GM18868 (cell line): ENCODE results near the gene TAF1.
A peak's percentile ranks its signal among the peaks of the same experiment; 100 is the strongest.
"Not testable (repeated sequence)": the region's sequence is repeated elsewhere in the genome, so short reads cannot be mapped to it uniquely, and the experiment has no call there.

Source experiments
- ATAC-seq: cut with Tn5 transposase; IDR thresholded peaks from one replicate; pipeline ENCODE4 v1.9.1; 2021; ENCODE audit warnings: mild to moderate bottlenecking, moderate library complexity; ENCODE audit not compliant: unreplicated experiment

The TAF1 gene

DNA sequence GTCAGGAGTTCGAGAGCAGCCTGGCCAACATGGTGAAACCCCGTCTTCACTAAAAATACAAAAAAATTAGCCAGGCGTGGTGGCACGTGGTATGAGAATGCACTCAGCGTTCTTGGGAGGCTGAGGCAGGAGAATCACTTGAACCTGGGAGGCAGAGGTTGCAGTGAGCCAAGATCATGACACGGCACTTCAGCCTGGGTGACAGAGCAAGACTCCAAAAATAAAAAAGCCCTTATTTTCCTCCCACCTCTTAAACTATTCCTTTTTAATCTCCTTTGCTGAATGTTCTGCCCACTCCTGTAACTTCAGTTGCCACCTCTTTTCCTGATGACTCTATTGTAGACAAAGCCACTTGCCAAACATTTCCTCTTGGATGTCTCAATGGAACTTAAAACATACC is 72.6 kb downstream of the TAF1 start:
- no peak for ATAC-seq

DNA sequence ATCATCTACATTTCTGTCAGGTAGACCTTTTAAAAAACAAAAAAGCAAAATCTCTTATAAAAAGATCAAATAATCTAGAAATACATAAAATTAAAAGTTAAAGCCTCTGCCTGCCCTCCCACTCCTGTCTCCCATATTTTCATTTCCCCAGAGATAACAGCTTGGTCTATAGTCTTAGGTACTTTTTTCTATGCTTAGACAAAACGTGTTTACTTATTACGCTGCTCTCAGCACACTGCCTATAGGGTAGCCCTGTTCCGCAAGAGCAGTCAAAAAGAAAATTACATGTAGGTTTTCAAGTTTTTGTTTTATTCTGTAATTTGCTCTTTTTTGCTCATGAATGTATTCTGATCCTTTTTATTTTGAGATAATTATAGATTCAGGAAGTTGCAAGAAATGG is 73.3 kb downstream of the TAF1 start:
- ATAC-seq: no peak

DNA sequence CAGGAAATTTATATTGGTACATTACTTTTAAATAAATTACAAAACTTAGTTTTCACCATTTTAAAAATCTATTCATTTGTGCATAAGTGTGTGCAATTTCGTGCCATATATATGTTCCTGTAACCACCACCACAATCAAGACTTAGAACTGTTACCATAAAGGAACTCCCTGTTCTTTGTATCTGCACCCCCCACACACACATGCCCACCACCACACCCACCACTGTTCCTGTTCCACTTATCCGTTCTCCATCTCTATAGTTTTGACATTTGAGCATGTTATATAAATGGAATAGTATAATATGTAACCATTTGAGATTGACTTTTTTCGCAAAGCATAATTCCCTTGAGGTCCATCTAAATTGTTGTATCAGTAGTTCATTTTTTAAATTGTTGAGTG is 73.7 kb downstream of the TAF1 start:
- ATAC-seq: no peak

DNA sequence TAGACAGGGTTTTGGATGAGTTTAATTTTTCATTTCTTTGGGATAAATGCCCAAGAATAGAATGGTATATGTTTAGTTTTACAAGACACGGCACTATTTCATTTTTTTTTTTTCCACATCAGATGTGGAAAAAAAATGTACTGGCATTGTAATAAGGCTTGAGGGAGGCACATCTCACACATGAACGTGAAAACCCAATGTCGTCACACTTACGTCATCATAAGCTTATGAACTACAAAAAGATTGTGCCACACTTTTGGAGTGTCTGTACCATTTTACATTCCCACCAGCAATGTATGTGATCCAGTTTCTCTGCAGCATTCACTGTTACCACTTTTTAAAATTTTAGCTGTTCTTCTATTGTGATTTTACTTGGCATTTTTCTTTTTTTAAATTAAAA is 74.2 kb downstream of the TAF1 start:
- ATAC-seq: no peak

DNA sequence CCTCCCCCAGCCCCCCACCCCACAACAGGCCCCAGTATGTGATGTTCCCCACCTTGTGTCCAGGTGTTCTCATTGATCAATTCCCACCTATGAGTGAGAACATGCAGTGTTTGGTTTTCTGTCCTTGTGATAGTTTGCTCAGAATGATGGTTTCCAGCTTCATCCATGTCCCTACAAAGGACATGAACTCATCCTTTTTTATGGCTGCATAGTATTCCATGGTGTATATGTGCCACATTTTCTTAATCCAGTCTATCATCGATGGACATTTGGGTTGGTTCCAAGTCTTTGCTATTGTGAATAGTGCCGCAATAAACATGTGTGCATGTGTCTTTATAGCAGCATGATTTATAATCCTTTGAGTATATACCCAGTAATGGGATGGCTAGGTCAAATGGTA is 75.7 kb downstream of the TAF1 start:
- not testable (repeated sequence) for ATAC-seq

DNA sequence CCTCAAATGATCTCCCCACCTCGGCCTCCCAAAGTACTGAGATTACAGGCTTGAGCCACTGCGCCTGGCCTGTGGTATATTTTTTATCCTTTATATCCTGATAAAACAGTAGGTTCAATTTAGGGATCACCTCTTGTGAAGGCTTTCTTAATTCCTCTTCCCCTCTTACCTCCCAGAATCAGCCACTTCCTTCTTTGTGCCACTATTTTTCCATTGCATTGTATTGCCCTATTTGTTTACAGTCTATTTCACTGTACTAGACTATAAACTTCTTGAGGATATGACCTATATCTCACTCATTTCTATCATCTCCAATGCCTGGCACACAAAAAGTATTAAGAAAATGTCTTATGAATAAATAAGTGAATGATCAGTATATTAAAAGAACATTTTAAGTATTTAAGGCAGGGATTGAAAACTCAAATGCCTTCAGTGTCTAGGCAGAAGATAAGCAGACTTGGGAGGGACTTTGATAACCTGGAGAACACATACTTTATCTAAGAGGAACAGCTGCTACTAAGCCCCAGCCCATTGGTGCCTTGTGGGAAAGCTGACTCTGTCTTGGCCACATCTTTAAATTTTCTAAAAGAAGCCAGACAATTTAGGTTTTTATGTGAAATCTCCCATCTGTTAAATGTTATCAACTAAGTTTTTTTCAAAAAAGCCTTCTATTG is 84.4 kb downstream of the TAF1 start:
- no peak for ATAC-seq

DNA sequence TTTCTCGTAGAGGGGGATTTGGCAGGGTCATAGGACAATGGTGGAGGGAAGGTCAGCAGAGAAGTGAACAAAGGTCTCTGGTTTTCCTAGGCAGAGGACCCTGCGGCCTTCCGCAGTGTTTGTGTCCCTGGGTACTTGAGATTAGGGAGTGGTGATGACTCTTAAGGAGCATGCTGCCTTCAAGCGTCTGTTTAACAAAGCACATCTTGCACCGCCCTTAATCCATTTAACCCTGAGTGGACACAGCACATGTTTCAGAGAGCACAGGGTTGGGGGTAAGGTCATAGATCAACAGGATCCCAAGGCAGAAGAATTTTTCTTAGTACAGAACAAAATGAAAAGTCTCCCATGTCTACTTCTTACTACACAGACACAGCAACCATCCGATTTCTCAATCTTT is 85.4 kb downstream of the TAF1 start:
- not testable (repeated sequence) for ATAC-seq

DNA sequence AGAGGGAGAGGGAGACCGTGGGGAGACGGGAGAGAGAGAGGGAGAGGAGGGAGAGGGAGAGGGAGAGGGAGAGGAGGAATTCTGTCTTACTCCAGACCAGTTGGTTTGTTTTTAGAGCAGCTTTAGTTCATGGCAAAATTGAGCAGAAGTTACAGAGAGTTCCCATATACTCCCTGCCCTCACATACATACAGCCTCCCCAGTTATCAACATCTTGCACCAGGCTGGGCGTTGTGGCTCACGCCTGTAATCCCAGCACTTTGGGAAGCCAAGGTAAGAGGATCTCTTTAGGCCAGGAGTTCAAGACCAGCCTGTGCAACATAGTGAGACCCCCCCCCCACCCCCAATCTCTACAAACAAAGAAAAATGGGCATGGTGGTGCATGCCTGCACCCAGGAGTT is 86.9 kb downstream of the TAF1 start:
- no peak for ATAC-seq

DNA sequence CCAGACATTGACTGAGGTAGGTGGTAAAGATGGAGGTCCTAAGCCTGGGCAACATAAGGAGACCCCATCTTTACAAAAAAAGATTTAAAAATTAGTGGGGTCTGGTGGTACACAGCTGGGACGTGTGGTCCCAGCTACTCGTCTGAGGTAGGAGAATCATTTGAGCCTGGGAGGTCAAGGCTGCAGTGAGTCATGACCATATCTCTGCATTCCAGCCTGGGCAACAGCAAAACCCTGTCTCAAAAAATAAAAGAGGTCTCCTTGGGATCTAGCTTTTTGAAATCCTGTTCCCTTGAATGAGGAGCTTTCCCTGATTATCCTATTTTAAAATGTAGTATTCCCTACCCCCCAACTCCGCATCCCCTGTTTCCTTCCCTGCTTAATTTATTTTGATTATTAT is 88.1 kb downstream of the TAF1 start:
- no peak for ATAC-seq

DNA sequence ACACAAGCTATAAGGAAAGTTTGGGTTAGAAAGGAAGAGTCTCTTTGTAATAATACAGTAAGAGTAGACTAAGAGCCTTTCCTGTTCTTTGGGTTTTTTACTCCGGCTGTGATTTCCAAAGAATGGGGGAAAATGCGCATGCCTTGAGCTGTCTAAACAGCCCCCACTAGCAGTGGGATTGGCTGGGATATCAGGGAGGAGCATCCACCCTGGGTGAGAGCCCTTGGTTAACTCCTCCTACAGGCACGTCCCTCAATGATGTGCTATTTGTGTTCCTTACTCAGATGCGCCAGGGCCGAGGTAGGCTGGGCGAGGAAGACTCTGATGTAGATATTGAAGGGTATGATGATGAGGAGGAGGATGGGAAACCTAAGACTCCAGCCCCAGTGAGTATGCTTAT is 92.7 kb downstream of the TAF1 start:
- ATAC-seq: no peak

DNA sequence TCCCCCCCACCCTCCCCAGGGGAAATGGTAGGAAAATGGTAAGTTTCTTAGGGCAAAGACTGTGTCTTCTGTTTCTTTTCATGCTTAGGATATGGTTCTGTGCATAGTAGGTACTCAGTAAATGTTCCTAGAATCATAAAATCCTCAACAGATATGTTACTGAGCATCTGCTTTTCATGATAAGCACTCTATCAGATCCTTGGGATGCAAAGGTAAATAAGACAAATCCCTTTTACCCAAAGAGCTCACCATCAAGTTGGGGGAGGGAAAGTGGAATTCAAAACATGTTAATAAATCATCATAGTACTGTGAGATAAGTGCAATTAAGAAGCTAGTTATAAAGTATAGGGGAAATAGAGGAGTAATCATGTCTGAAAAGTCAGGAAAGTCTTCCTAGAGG is 98.8 kb downstream of the TAF1 start:
- no peak for ATAC-seq

DNA sequence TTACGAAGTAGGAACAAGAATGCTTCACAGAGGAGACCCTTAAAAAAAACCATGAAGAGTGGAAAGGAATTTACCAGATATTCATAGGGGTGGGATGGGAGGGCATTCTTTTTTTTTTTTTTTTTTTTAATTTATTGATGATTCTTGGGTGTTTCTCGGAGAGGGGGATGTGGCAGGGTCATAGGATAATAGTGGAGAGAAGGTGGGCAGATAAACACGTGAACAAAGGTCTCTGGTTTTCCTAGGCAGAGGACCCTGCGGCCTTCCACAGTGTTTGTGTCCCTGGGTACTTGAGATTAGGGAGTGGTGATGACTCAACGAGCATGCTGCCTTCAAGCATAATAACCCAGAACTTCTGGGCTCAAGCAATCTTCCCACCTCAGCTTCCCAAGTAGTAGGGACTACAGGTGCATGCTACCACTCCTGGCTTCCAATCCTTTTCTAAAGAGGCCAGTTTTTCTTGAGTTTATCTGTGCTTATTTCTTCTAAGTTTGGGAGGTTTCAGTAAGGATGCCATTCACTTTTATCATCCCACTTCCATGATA is 100.9 kb downstream of the TAF1 start:
- no peak for ATAC-seq

DNA sequence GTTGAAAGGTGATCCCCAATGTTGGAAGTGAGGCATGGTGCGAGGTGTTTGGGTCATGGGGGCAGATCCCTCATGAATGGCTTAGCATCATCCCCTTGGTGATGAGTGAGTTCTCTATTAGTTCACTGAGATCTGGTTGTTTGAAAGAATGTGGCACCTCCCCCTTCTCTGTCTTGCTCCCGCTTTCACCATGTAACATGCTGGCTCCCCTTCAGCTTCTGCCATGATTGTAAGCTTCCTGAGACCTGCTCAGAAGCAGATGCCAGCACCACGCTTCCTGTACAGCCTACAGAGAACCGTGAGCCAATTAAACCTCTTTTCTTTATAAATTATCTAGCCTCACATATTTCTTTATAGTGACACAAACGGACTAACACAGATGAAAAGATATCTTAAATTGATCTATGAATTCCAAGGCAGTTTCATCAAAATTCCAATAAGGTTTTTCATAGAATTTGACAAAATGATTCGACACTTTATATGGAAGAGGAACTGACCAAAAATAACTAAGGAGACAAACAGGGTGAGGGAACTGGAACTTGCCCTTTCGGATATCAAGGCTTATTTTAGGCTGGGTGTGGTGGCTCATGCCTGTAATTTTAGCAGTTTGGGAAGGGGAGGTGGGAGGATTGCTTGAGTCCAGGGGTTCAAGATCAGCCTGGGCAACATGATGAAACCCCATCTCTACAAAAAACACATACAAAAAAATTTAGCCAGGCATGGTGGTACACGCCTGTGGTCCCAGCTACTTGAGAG is 109.8 kb downstream of the TAF1 start:
- ATAC-seq: no peak

DNA sequence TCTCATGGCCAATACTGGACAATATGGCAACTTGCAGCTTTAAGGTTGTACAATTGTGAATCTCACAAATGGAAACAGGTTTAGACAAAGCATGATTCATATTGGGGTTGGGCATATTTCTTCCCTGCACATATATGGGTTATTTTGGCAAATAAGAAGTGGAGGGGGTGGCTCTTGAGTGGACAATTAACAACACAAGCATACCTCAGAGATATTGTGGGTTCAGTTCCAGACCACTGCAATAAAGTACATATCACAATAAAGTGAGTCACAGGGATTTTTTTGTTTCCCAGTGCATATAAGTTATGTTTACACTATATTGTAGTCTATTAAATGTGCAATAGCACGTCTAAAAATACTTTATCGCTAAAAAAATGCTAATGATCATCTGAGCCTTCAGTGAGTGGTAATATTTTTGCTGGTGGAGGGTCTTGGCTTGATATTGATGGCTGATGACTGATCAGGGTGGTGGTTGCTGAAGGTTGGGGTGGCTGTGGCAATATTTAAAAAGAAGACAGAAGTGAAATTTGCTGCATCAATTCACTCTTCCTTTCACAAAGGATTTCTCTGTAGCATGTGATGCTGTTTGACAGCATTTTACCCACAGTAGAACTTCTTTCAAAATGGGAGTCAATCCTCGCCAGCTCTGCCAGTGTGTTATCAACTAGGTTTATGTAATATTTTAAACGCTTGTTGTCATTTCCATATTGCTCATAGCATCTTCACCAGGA is 116.2 kb downstream of the TAF1 start:
- peak; percentile 49 for ATAC-seq

DNA sequence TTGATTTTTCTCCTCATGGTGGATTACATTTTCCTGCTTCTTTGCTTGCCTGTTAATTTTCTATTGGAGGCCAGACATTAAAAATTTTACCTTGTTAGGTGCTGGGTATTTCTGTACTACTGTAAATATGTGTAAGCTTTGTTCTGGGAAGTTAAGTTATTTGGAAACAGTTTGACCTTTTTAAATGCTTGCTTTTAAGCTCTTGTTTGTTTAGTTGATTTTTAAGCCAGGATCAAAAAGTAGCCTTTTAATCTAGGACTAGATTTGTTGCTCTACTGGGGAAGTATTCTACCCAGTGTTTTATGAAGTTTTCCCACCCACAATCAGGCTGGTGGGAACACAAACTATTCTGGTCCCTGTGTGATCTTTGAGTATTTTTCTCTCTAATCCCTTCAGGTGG is 121.7 kb downstream of the TAF1 start:
- no peak for ATAC-seq

DNA sequence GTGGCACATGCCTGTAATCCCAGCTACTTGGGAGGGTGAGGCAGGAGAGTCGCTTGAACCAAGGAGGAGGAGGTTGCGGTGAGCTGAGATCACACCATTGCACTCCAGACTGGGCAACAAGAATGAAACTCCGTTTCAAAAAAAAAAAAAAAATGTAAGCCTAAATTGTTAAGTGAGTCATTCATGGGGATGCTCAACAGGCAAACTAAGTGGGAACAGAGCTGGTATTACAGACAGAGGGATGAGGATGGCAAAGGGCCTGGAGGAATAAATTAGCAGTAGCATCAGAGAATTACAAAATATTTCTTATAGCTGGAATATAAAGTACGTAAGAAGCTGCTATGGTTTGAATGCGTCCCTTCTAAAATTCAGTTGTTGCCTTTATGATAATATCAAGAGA is 123.4 kb downstream of the TAF1 start:
- ATAC-seq: no peak

DNA sequence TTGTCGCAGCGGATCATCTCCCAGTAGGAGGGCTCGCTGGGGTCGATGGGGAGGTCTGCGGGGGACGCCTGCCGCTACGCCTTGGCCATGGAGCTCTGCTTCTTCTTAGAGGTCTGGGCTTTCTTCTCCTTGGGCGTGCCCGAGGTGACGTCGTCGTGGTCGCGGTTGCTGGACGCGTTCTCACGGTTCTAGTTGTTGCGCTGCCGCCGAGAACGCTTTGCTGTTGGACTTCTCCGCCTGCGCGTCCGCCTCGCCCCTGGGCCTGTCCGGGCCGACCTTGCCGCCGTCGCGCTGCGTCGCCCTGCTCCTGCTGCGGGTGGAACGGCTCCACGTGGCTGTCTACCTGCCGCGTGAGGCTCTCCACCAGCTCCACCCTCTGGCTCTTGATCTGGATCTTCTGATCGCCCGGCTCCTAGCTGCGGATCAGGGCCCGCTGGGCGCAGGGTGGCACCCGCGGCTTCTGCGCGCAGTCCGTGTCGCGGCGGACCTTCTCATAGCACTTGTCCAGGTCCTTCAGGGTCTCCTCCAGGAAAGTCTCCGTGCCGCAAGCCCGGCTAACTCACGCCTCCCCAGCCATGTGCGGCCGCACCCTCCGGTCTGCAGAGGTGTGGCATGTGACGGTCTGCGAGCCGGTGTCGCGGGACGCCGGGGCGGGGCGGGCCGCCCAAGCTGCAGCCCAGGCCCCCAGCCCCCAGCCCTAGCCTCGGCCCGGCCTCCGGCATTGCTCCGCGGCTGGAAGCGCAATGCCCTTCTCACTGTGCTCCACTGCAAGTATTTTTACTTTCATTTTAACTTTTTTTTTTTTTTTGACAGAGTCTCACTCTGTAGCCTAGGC is 126.3 kb downstream of the TAF1 start:
- no peak for ATAC-seq

DNA sequence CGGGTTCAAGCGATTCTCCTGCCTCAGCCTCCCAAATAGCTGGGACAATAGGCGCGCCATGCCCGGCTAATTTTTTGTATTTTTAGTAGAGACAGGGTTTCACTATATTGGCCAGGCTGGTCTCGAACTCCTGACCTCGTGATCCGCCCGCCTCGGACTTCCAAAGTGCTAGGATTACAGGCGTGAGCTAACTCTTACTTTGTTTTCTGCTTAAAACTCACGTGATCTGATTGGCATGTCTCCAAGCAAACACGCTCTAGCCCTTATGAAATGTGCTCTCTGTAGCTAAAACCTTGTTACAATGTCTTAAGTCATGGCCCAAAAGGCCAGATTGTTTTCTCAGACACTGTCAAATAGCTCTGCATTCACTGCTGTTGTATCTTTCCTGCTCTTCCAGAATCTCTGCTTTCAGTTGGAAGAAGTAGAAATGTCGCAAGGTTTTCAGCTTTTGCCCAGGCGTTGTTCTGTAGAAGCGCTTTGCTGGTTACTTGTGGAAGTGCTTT is 127.0 kb downstream of the TAF1 start:
- no peak for ATAC-seq

DNA sequence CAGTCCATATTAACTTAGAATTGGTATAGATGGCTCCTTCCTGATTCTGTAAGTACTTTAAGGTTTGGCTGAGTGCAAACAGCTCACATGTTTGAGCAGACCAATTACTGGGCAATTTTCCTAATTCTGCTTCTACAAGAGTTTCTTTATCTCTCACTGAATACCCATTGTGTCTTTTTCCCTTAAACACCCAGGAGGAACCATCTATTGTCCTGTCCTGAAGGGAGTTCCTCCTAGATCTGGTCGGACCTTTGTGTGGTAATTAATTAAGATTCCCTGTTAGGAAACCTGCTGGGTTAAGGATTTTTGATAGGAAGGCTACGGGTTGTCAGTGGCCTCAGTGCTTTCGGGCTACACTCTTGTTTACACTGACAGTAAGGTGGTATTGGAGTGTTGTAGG is 129.8 kb downstream of the TAF1 start:
- ATAC-seq: not testable (repeated sequence)

DNA sequence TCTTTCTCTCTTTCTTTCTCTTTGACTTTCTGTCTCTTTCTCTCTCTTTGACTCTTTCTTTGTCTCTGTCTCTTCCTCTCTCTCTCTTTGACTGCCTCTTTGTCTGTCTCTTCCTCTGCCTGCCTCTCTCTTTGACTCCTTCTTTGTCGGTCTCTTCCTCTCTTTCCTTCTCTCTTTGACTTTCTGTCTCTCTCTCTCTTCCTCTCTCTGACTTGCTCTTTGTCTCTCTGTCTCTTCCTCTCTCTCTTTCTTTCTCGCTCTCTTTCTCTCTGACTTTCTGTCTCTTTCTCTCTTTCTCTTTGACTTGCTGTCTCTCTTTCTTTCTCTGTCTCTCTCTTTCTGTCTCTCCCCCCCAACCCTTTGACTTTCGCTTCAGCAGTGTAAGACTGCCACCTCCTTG is 130.3 kb downstream of the TAF1 start:
- no peak for ATAC-seq

DNA sequence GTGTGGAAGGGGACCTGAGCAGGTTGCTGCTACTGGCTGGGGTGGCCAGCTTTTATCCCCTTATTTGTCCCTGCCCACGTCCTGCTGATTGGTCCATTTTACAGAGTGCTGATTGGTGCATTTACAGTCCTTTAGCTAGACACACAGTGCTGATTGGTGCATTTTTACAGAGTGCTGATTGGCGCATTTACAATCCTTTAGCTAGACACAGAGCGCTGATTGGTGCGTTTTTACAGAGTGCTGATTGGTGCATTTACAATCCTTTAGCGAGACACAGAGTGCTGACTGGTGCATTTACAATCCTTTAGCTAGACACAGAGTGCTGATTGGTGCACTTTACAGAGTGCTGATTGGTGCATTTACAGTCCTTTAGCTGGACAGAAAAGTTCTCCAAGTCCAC is 135.9 kb downstream of the TAF1 start:
- not testable (repeated sequence) for ATAC-seq
